Medulla oblongata (tissue), 1 donor: ENCODE data around the gene KIAA1217.
A peak's percentile ranks its signal among the peaks of the same experiment; 100 is the strongest.
"Not testable (repeated sequence)": the region's sequence is repeated elsewhere in the genome, so short reads cannot be mapped to it uniquely, and the experiment has no call there.

Experiments
- DNase-seq: peaks from one replicate; pipeline ENCODE4 v3.0.0-alpha.2; 2015; ENCODE audit errors: extremely low spot score

The KIAA1217 gene

DNA sequence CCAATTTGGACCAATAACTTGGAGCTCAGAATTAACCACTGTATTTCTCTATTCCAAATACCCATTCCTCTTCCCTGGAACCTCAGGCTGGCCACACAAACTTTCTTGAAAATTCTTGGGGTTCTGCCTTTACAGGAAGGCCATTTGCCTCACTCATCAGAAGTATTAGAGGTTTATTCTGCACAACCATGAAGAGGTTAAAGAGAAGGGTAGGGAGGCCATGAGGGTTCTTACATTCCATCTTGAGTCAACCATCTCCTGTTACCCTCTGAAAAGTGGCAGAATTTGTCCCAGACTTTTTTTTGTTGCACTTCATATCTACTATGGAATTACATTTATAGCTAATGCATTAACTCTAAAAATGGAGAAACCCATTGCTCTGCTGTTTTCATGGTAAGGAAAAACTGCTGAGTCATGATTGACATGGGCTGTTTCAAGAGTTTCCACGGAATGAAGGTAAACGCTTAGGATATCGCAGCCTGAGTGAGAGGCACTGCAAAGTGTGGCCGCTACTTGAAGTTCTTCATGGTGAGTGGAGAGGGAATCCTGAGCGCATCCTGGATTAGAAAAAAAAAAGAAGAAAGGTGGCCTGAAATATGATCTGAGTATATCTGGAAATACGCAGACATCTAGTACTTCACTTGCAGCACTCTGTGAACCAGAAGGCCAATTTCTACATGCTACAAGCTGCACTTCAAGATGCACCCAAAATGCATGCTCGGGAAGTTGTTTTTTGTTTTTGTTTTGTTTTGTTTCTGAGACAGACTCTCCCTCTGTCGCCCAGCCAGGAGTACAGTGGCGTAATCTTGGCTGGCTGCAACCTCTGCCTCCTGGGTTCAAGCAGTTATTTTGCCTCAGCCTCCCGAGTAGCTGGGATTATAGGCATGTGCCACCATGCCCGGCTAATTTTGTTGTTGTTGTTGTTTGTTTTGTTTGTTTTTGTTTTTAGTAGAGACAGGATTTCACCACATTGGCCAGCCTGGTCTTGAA, 83.7 kb downstream of the KIAA1217 start:
- no peak for DNase-seq

DNA sequence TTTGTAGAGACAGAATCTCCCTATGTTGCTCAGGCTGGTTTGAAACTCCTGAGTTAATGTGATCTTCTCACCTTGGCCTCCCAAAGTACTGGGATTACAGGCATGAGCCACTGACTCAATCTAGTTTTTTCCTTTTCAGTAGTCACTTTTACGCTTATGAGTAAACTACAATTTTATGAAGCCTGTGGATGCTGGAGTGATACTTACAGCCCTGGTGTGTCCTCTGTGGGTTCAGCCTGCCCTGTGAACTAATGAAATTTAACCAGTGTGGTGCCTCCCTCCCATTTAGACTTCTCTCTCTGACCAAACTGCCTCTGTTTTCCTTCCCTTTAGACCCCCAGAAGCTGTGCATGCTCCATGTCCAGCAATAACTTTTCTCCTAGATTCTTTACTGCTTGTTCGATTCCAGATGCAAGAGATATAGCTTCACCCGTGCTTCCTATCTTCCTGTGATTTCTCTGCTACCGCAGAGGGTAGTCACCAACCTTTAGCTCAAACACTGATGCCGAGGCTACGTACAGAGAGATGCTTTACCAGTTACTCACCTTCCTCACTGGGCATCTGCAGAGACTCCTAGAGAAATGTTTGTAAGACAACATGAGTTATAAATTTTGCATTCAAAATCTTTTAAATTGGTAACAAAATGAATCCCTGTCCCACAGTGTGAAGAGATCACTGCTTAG, 90.8 kb downstream of the KIAA1217 start:
- DNase-seq: no peak

DNA sequence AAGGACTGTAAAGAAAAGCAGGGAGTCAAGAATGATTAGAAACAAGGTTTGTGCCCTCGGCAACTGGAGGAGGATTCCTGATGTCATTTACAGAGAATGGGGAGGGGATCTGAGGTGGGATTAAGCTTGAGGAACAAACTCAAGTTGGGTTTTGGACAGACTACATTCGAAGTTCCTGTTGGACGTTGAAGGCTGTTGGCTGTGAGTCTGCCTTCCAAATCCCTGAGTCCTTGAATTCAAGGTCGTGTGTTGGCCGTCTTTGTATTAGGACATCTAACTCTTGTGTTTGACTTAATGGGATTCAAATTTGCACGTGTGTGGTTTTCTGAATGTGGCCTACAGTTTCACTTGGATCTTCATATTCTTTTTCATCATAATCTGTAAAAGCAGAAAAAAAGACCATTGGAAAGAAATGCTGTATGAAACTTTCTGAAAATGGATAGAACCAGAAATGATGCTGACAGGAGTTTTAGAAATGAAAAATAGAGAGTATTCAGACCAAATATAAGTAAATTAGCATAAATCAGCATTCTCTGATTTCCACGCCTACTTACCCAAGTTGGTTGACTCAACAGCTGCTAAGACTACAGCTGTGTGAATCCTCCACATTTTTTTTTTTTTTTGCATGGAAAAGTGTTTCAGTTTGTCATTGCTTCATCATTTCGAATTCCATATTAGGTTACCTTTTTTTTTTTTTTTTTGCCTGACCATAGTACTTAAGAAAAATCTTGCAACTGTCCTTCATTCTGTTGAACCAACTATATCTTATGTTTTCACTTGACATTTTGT, 94.8 kb downstream of the KIAA1217 start:
- DNase-seq: no peak

DNA sequence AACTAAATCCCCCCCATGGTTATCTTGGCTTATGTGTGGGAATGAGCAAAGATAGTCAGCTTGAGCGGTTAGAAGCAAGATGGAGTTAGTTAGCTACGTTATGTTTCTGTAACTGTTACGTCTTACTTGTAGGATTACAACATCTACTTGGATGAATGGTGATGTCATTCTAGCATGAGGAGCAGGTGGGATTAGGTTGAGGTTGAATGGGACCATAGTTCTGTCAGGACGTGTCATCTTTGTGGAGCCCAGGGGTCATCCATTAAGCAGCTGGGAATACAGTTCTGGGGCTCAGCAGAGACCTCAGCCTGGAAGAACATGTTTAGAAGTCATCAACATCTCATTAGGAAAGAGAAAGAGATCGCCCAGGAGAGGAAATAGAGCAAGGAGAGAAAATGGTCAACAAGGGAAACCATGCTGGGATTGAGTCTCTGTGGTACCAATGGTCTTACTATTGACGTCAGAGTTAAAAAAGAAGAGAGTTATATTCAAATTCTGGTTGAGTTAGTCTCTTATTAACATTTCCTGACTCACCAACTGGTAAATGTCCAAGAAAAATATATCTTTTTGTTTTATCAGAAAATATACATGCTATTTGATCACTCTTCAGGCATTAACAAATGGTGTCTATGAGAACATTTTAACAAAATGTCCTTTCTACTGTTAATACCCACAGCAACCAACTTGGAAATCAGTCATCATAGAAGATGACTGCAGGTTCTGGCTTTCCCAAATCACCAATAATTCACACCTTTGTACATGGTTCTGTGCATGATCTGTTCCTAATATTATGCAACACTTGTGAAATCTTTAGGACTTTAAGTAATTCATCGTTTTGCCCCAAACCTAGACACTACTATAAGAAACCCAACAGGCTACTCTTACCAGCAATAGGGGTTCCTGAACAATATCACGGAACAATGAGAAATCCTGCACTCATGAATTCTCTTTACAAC, 96.9 kb downstream of the KIAA1217 start:
- no peak for DNase-seq

DNA sequence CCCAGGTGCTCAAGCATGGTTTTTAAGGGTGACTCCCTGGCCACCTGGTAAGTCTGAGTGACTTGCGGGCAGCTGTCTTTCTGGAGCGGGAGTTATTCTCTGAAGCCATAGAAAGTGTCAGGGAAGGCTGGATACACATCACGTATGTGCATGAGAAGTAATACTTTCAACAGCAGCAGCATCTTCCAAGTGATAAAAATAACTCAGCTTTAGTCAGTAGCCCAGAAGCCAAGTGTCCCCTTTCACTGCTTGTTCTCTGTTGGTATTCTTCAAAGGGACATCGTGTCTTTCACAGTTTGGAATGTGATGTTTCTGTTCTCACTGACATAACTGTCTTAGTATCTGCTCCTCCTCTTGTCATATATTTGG, 97.6 kb downstream of the KIAA1217 start:
- DNase-seq: no peak

DNA sequence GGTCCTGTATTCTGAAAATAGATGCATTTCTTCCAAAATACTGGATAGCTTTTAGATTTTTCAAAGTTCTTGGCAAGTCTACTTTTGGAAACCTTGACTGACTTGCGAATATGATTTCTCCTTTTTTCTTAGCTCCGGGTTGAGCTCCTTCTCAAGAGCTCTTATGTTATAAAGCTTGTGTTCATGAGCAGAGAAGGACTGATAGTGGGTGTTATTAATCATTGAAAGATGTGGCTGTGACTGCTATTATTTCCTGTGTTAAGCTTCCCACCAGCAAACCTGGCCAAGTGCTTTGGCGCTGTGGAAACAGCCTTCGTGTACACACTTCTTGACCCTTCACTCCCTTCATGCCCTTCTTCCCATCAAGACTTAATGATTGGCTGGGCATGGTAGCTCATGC, 98.2 kb downstream of the KIAA1217 start:
- no peak for DNase-seq

DNA sequence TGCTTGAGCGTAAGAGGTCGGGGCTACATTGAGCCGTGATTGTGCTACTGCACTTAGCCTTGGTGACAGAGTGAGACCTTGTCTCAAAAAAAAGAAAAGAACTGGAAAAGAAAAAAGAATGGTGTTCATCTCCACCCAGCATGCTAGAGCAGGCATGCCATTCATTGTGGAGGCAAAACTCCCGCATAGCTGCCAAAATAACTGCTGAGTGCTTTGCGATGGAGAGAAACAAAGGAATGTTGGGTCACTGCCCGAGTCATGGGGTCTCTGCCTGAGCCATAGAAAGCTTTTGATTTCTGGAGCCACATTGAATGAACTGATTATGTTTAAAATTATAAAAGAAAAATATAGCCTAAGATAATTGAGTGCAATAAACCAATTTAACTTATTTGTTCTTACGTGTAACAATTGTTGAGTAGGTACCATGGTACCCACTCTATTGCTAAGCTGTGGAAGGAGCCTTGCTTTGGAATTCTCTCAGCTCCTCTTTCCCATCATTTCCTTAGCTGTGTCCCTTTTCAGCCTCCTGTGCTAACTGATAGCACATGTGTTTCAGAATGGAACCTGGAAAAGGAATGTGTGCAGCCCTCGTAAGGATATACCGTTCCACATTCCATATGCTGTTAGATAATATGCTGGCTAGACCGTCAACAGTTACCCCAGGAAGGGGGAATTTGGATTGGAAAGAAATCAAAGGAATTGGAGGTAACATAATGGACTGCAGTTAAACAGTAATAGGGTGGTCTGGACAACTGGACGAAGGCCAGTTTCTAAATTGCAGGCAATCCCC, 99.0 kb downstream of the KIAA1217 start:
- DNase-seq: peak; percentile 48

DNA sequence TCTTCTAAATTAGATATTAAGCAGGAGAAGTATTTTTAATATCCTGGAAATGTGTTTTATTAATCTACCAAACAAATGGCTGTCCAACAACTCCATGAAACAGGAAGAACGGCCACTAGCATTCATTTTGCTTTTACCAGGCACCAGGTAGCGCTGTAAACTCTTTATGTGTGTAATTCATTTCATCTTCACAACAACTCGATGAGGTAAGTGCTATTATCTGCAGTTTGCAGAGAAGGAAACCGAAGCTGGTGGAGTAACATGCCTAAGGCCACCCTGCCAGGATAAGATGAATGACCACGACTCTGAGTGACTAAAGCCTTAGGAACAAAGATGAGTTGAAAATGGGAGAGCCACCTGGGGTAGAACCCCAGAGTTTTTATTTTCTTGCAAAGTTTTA, 101.2 kb downstream of the KIAA1217 start:
- no peak for DNase-seq

DNA sequence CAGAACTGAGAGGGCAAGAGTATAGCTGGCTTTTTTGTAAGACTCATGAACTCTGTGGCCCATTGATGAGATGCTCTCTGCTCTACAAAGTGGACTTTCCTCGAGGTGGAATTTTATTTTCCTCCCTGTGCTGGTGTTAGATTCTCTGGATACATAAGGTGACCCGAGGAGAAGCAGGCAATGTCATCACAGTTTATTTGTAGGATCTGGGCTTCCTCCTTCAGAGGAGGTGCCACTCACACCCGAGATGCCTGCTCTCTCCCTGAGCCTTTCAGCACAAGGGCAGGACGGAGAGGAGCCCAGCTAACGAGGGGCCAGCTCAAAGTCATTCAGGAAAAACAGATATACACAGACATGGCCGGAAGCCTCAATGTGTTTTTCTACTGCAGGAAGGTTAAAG, 103.0 kb downstream of the KIAA1217 start:
- no peak for DNase-seq

DNA sequence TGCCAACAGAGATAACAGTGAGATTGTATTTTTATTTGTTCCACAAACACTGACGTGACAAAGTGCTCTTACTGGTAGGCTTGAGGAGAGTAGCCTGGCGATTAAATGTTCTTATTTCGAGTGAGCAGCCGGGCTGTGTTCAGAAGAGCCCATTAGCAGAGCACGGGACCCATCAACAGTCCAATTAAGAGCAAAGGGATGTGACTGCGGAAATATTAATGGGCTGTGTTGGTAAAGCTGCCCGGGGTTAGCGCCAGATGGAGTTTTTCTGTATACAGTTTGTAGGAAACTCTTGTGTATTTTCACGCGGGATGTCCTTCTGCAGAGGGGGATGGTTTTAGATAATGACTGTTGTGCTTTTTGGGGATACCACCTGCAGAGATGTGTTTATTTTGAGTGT, 104.3 kb downstream of the KIAA1217 start:
- DNase-seq: no peak

DNA sequence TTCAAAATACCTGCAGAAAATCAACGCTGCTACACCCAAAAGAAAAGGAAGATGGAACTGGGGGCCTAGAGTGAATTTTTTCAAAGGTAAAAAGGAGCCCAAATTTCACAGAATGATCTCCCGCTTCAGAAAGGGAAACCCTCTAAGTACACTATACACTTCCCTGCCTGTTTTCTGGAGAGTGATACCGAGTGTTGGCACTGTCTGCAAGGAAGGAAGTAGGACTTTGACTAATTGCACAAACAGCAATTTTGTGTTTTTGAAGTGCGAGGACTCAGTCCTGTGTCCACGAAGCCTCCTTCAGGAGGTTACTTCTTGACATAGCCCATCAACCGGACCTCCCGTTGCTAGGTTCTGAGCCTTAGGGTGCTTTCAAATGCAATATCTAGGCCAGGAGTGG, 106.3 kb downstream of the KIAA1217 start:
- no peak for DNase-seq

DNA sequence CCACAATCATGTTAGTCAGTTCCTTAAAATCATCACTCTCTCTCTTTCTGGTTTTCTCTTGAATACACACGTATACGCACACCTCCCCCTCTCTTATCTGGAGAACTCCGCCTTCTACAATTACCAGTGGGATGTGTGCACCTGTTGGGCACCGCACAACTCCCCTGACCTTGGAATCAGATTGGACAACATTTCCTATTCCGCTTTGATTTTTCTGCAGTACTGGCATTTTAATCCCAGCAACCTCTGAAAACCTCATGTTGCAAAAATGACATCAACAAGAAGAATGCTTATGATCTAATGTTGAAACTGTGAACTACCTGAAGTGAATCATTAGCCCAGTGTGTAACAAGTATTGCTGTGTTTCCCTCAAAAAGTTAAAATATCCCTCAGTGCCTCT, 109.6 kb downstream of the KIAA1217 start:
- no peak for DNase-seq

DNA sequence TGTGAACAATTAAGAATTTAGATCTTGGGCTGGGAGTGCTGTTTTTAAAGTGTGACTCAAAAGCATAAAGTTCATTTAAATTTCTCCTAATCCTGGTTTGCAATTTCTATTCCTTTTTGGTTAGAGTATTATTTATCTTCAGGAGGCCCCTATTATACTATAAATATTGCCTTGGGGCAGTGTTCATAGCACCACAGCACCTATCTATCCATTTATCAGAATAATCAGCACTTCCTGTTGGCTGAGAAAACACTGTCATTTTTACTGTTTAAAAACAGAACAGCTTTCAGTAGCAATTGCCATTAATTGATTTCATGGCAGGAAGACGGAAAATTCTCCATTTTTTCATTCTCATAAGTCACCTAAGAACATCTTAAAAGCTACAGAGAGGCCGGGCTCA, 111.4 kb downstream of the KIAA1217 start:
- DNase-seq: no peak

DNA sequence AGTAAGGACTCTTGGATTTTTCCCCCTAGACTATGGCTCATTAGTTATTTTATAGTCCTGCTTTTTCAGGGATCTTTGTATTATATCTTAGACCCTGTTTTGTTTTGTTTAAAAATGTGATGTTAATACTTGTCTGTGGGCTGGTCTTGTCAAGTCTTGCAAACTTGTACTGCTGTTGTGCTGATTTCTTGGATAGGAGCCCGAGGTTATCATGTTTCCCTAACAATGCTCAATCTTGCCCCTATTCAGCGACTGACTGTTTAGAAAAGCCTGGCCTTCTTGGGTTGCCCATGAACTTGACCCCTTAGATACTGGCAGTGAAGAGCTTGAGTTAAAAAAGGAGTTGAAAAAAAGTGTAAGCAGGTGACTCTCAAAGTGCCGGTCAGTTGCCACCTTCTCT, 115.7 kb downstream of the KIAA1217 start:
- no peak for DNase-seq

DNA sequence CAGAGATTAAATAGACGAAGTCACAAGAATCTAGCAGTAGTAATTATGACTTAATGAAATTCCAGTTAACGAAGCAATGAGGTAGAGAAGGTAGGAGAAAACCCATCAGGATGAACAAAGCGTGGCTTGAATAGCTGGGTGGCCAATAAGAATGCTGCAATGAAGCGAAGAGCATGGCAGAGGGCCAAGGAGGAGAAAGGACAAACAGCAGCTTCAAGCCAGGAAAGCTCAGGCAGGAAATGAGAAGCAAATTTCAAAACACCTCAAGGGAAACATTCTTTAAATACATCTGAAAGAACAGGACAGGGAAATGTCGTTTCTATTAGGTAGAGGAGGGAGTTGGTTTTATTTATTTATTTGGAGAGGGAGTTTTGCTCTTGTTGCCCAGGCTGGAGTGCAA, 122.5 kb downstream of the KIAA1217 start:
- DNase-seq: peak; percentile 42

DNA sequence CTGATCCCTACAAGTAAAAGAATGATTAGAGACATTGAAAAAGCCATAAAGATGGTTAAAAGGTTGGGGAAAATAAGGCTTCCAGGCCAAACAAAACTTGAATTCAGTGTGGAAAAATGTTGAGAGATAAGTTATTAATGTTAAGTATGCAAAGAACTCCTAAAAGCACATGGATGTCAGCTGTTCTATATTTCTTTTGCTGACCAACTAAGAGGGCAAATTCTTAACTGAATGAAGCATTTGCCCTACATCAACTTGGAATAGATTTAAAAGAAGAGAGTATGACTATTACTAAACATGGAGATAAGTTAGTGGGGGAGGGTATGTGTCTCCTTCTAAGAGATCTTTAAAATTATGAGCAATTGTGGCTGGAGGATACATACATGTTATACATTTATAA, 124.8 kb downstream of the KIAA1217 start:
- no peak for DNase-seq

DNA sequence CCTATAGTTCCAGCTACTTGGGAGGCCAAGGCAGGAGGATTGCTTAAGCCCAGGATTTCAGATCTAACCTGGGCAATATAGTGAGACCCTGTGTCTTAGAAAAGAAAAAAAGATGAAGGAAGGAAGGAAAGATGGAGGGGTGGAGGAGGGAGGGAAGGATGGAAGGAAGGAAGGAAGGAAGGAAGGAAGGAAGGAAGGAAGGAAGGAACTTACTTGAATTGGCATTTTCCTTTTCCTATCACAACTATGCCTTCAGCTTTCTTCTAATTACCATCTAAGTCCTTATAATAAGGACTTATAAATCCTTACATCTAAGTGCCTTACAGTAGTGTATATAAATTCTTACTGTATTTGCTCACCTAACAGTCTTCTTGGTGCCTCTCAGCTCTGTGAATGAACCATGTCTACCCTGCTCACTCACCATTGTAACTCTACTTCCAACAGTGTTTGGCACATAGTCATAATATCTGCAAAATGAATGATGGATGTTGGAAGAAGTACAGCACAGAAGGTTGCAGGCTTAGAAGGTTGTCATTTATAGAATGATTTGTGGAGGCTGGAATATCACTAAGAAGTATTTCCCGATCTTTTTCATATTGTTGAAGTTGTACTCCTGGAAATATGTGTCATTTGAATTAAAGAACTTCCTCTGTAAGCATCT, 125.5 kb downstream of the KIAA1217 start:
- DNase-seq: no peak

DNA sequence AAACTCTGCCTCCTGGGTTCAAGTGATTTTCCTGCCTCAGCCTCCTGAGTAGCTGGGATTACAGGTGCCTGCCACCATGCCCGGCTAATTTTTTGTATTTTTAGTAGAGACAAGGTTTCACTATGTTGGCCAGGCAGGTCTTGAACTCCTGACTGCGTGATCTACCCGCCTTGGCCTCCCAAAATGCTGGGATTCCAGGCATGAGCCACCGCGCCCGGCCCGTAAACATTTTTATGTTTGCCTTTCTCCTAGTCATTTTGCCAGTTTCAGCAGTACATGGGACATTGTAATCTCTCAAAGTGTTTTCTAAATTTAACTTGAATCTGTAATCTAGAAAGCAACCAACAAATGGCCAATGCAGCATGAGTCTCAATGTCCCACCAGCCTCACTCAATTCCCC, 128.8 kb downstream of the KIAA1217 start:
- not testable (repeated sequence) for DNase-seq

DNA sequence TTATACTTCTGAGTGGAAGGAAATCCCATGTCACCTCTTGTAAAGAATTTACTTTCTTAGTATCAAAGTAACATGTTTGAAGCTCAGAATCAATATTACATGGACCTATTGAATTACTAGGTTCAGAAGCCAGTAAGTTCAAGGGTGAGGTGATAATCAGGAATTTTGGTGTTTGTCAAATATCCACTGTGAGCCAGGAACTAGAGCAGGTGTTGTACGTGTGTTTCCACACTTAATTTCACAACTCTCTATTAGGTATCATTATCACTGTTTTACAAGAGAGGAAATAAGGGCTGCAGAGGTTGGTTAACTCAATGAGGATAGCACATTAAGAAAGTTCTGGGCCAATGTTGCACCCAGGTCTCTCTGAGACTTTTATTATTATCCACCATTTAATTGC, 130.4 kb downstream of the KIAA1217 start:
- DNase-seq: no peak

DNA sequence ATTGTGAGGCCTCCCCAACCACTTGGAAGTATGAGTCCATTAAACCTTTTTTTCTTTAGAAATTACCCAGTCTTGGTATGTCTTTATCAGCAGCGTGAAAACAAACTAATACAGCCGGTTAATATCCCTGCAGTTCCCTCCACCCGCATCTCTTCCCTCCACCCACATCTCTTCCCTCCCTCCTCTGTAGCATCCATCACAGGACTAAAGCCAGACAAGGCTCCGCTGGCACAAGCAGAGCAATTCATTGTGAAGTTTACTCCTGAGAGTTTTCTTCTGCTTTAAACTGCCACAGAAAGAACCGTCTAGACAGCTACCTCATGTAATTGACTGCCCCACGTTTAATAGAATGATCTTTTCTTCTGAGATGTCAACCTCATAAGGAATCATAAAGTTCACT, 131.5 kb downstream of the KIAA1217 start:
- DNase-seq: no peak
